A673 (cell line): ENCODE data around the gene NACA2. TPM values are rescaled to one million over a fixed set of nuclear protein-coding genes. Genes with fewer than 3 reads are reported as not detected.

Source experiments
- Bru-seq: library from RNA; stranded (reverse); fragments of 400-500 nt; gene quantifications from one replicate; lab custom pipeline; 2021; lab: Mats Ljungman, UMichigan
- BruChase-seq, 2 experiments: library from RNA; stranded (reverse); fragments of 400-500 nt; gene quantifications; one replicate each; lab custom pipeline; 2021; lab: Mats Ljungman, UMichigan
- BruUV-seq: library from RNA; stranded (reverse); fragments of 400-500 nt; replicated peaks from 2 replicates; lab custom pipeline; 2021; lab: Mats Ljungman, UMichigan
- CTCF ChIA-PET: fragments of 300-600 bp; sonication (Branson Sonifier 250); formaldehyde crosslinking; loops from one replicate; lab custom pipeline; 2022; ENCODE audit warnings: antibody characterized with exemption; lab: Charles Lee
- POLR2A ChIA-PET: fragments of 300-600 bp; sonication (Branson Sonifier 250); formaldehyde crosslinking; loops from one replicate; lab custom pipeline; 2022; ENCODE audit warnings: antibody characterized with exemption; ENCODE audit not compliant: low non-redundant PET; lab: Charles Lee
- DNase-seq: peaks from one replicate; pipeline ENCODE4 v3.0.0-alpha.2; 2015; ENCODE audit warnings: low spot score
- H3K27ac ChIP-seq: fragments of 200-600 bp; sonication (generic); 2 replicates; pipeline ENCODE4 v1.5.1; 2016; ENCODE audit warnings: mixed run types, low read depth, mild to moderate bottlenecking, mixed read lengths, antibody characterized with exemption, low read length; ENCODE audit not compliant: poor library complexity, severe bottlenecking
- H3K27me3 ChIP-seq: fragments of 200-600 bp; sonication (generic); replicated peaks from 2 replicates; pipeline ENCODE4 v1.6.1; 2017; ENCODE audit warnings: mixed run types, low read depth, mild to moderate bottlenecking, mixed read lengths, antibody characterized with exemption, low read length; ENCODE audit not compliant: insufficient read depth, poor library complexity
- H3K36me3 ChIP-seq: fragments of 200-600 bp; sonication (generic); 2 replicates; pipeline ENCODE4 v1.6.1; 2016; ENCODE audit warnings: mixed run types, mild to moderate bottlenecking, mixed read lengths, antibody characterized with exemption, low read length; ENCODE audit not compliant: insufficient read depth, poor library complexity, severe bottlenecking
- H3K4me1 ChIP-seq: fragments of 200-600 bp; sonication (generic); 2 replicates; pipeline ENCODE4 v1.6.1; 2017; ENCODE audit warnings: mixed run types, mild to moderate bottlenecking, mixed read lengths, antibody characterized with exemption, low read length; ENCODE audit not compliant: insufficient read depth, poor library complexity, severe bottlenecking
- H3K4me3 ChIP-seq: fragments of 200-600 bp; sonication (generic); 2 replicates; pipeline ENCODE4 v1.5.1; 2016; ENCODE audit warnings: low read depth, mixed run types, mild to moderate bottlenecking, mixed read lengths, low read length; ENCODE audit not compliant: poor library complexity, severe bottlenecking
- H3K9me3 ChIP-seq: fragments of 200-600 bp; sonication (generic); 2 replicates; pipeline ENCODE4 v1.6.1; 2016; ENCODE audit warnings: mixed run types, low read depth, mild to moderate bottlenecking, mixed read lengths, antibody characterized with exemption, low read length; ENCODE audit not compliant: poor library complexity, severe bottlenecking
- EZH2 ChIP-seq: fragments of 200-600 bp; sonication (generic); IDR thresholded peaks from 2 replicates; pipeline ENCODE4 v1.6.1; 2017; ENCODE audit warnings: borderline replicate concordance, low read depth, mild to moderate bottlenecking, mixed read lengths, antibody characterized with exemption, low read length; ENCODE audit not compliant: poor library complexity, severe bottlenecking
- intact Hi-C: fragments of 100-400 bp; cut with micrococcal nuclease; formaldehyde crosslinking; loops from one replicate; pipeline ENCODE4 v1.10.0; 2022; ENCODE audit not compliant: unreplicated experiment
- long read RNA-seq: library from polyadenylated mRNA; stranded (forward); transcript quantifications from one replicate; pipeline ENCODE4 v2.0.0, GENCODE V29; 2022
- total RNA-seq: library from RNA; stranded (reverse); gene quantifications from 2 replicates; pipeline ENCODE4 v1.2.3, GENCODE V29; 2021
- TF ChIP-seq, protein P1 (sequence below): fragments of 300-800, 200-600 bp; sonication (generic); conservative IDR thresholded peaks from 2 replicates; pipeline ENCODE4 v1.5.1; 2017; ENCODE audit warnings: low read depth, mild to moderate bottlenecking, antibody characterized with exemption, low read length, moderate library complexity, mixed read lengths

NACA2 gene
- 0.42 TPM in 1 of 2 replicates, not detected in the other for total RNA-seq
- Bru-seq, nascent RNA, result not detected
- not detected for BruChase-seq, experiment 1, labeled RNA remaining after a 2-hour chase
- not detected for BruChase-seq, experiment 2, labeled RNA remaining after a 6-hour chase
- long read RNA-seq, result 0 reads

DNA sequence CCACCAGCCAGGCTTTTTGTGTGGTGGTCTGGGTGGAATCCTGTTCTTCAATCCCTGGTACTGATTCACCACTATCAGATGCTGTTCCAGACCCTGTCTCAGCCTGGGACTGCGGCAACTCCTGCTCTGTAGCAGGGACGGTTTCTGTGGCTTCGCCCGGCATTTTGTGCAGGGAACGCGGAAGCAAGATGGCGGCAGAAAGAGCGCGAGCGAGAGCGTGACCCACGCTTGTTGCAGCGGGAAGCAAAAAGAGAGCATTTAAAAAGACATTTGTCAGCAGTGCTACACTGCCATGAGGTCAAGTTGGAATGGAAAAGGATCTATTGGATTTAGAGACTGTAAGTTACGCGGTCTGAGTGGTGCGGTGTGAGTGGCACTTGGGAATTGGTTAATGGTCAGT is at the start of gene NACA2:
Gene NACA2 (minus strand): TSS at position 202 of the 400 bp plus-strand sequence. CDS start 39 bp downstream, at position 163.
- BruUV-seq, result no TSS peak
- Histone ChIP-seq H3K27me3 (peaks cover 21% of the 10 kb centered on the region), H3K36me3 (no peaks in the 10 kb centered on the region), H3K4me3 (no peak within 1 kb of the TSS), H3K9me3 (no peaks in the 10 kb centered on the region), H3K27ac (no peak within 1 kb of the TSS), H3K4me1 (no peaks in the 10 kb centered on the region)
- intact Hi-C loops, result no loop called here
- POLR2A ChIA-PET, result no interaction called here
- DNase-seq, result no peak
- CTCF ChIA-PET, result no interaction called here
- TF ChIP-seq EZH2, result no peak

DNA sequence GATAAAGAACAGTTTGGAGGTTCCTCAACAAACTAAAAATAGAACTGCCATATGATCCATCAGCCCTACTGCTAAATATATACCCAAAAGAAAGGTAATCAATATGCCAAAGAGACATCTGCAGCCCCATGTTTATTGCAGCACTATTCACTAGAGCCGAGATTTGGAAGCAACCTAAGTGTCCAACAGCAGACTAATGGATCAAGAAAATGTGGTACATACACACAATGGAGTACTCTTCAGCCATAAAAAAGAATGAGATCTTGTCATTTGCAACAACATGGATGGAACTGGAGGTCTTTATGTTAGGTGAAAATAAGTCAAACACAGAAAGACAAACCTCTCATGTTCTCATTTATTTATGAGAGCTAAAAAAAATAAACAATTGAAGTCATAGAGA is 48.8 kb upstream of the NACA2 start:
- Histone ChIP-seq H3K36me3 (no peaks in the 10 kb centered on the region), H3K4me1 (no peaks in the 10 kb centered on the region), H3K27me3 (no peaks in the 10 kb centered on the region), H3K27ac (no peak overlapping the region), H3K4me3 (no peak overlapping the region), H3K9me3 (no peaks in the 10 kb centered on the region)
- BruUV-seq, result no TSS peak
- TF ChIP-seq EZH2, result no peak
- TF ChIP-seq, protein P1, sequence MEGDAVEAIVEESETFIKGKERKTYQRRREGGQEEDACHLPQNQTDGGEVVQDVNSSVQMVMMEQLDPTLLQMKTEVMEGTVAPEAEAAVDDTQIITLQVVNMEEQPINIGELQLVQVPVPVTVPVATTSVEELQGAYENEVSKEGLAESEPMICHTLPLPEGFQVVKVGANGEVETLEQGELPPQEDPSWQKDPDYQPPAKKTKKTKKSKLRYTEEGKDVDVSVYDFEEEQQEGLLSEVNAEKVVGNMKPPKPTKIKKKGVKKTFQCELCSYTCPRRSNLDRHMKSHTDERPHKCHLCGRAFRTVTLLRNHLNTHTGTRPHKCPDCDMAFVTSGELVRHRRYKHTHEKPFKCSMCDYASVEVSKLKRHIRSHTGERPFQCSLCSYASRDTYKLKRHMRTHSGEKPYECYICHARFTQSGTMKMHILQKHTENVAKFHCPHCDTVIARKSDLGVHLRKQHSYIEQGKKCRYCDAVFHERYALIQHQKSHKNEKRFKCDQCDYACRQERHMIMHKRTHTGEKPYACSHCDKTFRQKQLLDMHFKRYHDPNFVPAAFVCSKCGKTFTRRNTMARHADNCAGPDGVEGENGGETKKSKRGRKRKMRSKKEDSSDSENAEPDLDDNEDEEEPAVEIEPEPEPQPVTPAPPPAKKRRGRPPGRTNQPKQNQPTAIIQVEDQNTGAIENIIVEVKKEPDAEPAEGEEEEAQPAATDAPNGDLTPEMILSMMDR, result no peak
- POLR2A ChIA-PET, result no interaction called here
- intact Hi-C loops, result no loop called here
- CTCF ChIA-PET, result no interaction called here
- no peak for DNase-seq

DNA sequence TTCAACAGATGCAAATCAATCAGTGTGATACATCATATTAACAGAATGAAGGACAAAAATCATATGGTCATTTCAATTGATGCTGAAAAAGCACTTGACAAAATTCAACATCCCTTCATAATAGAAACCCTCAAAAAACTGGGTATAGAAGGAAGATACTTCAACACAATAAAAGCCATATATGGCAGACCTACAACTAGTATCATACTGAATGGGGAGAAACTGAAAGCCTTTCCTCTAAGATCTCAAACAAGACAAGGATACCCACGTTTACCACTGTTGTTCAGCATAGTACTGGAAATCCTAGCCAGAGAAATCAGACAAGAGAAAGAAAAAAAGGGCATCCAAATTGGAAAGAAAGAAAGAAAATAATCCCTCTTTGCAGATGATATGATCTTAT is 47.1 kb upstream of the NACA2 start:
- no peaks in the 10 kb centered on the region for H3K36me3 ChIP-seq
- no peaks in the 10 kb centered on the region for H3K9me3 ChIP-seq
- H3K4me1 ChIP-seq, result no peaks in the 10 kb centered on the region
- H3K27ac ChIP-seq, result no peak overlapping the region
- POLR2A ChIA-PET, result no interaction called here
- no peak overlapping the region for H3K4me3 ChIP-seq
- no peak for TF ChIP-seq EZH2
- TF ChIP-seq, protein P1, result no peak
- DNase-seq, result no peak
- no peaks in the 10 kb centered on the region for H3K27me3 ChIP-seq
- BruUV-seq, result no TSS peak
- CTCF ChIA-PET, result no interaction called here
- intact Hi-C loops, result no loop called here
